Mammary epithelial cell (primary cell): ENCODE measurements around the gene ZNF892.

Experiments used
- EZH2 ChIP-seq: IDR thresholded peaks from 2 replicates; pipeline ENCODE4 v1.6.1; 2012; ENCODE audit warnings: low read length, inconsistent platforms, borderline replicate concordance
- TF ChIP-seq, protein P1 (sequence below), 2 donors: IDR thresholded peaks in 1 of 2; conservative IDR thresholded peaks in 1 of 2; 2 replicates each; pipeline ENCODE4 v1.5.1; 2011 to 2012; ENCODE audit warnings: inconsistent platforms in 2 of 2, low read length in 2 of 2, mild to moderate bottlenecking in 2 of 2, control low read depth in 1 of 2, low read depth in 1 of 2; ENCODE audit not compliant: insufficient read depth in 1 of 2; ENCODE audit errors: extremely low read depth in 1 of 2

DNA sequence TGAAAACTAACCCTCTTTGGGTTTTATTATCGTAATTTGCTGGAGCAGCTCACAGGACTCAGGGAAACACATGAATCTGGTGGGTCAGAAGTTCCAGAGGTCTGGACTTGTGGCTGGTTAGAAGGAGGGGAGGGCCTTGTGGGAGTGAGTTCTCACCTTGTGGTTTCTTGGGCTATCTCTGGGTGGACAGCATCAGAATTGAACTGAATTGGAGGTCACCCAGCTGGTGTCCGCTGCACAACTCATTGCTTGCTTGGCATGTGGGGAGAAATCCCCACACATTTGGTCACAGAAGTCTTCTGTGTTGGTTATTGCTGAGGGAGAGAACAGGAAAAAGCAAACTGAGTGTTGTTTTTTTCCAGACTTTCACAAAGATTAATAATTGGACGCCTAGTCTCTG, 27.5 kb downstream of the ZNF892 start:
- TF ChIP-seq EZH2, result no peak
- TF ChIP-seq, protein P1, sequence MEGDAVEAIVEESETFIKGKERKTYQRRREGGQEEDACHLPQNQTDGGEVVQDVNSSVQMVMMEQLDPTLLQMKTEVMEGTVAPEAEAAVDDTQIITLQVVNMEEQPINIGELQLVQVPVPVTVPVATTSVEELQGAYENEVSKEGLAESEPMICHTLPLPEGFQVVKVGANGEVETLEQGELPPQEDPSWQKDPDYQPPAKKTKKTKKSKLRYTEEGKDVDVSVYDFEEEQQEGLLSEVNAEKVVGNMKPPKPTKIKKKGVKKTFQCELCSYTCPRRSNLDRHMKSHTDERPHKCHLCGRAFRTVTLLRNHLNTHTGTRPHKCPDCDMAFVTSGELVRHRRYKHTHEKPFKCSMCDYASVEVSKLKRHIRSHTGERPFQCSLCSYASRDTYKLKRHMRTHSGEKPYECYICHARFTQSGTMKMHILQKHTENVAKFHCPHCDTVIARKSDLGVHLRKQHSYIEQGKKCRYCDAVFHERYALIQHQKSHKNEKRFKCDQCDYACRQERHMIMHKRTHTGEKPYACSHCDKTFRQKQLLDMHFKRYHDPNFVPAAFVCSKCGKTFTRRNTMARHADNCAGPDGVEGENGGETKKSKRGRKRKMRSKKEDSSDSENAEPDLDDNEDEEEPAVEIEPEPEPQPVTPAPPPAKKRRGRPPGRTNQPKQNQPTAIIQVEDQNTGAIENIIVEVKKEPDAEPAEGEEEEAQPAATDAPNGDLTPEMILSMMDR (conservative IDR thresholded peaks at IDR 0.05 in 1 of 2, IDR thresholded peaks at IDR 0.05 in 1 of 2; ENCODE audit: extremely low read depth in 1 of 2, insufficient read depth in 1 of 2, low read depth in 1 of 2, low read length in 2 of 2), result no peak
